Measurements from ENCODE around the gene SDK1. TPM values are rescaled to one million over a fixed set of nuclear protein-coding genes. Genes with fewer than 3 reads are reported as not detected.
"Not testable (repeated sequence)": the region's sequence is repeated elsewhere in the genome, so short reads cannot be mapped to it uniquely, and the experiment has no call there.

Gene SDK1
- total RNA-seq, 2 experiments from 2014 or later: 0.20 to 0.25 TPM

DNA sequence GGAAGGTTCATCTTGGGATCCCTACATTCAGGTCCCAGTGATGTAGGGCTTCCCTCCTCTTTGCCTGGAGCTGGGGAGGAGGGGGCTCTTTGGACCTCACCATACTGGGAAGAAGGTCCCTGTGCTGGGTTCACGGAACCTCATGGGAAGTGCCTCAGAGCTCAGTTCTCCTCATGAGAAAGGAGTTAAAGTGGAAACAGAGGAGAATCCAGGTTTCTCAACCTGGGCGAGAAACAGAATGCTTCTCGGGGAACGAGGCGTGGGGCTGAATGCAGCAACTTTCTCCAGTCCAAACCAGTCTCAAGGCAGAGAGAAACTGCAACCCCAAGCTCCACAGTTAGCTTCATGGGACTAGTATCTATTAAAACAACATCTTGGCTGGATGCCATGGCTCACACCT lies 998.4 kb downstream of the SDK1 start:
- no peak overlapping the region for H3K4me3 Mint-ChIP-seq
- POLR2A ChIA-PET: no interaction called here
- peaks cover 2% of the 10 kb centered on the region for H3K27me3 Mint-ChIP-seq
- no peak overlapping the region for H3K27ac Mint-ChIP-seq
- H3K4me1 Mint-ChIP-seq: no peaks in the 10 kb centered on the region
- ATAC-seq (ENCODE audit: low read depth) (no peak), DNase-seq (no peak)
- H3K9me3 Mint-ChIP-seq: peaks cover 12% of the 10 kb centered on the region
- H3K36me3 Mint-ChIP-seq: no peaks in the 10 kb centered on the region

DNA sequence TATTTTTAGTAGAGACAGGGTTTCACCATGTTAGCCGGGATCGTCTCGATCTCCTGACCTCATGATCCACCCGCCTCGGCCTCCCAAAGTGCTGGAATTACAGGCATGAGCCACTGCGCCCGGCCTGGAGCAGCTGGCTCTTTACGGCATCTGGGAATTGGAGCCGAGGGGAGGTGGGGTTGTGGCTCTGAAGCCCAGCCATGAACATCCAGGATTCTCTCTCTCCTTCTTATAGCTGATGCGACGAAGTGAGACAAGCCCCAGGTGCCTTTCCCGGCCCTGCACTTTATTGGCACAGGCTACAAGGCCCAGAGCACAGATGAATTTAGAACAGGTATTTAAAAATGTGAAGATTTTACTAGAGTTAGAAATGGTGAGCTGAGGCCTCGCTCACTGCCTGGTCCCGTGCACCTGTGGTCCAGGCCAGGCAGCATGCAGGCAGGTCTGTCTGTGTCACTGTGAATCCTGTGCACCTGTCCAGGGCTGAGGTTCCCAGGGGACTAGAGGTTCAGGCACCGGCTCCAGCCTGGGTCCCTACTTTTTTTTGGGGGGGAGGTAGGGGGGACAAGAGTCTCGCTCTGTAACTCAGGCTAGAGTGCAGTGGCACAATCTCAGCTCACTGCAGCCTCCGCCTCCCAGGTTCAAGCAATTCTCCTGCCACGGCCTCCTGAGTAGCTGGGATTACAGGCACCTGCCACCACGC lies 1001.3 kb downstream of the SDK1 start:
- H3K4me3 Mint-ChIP-seq: no peak overlapping the region
- DNase-seq (no peak), ATAC-seq (ENCODE audit: low read depth) (no peak)
- H3K36me3 Mint-ChIP-seq: no peaks in the 10 kb centered on the region
- no peaks in the 10 kb centered on the region for H3K27me3 Mint-ChIP-seq
- no peak overlapping the region for H3K27ac Mint-ChIP-seq
- POLR2A ChIA-PET: no interaction called here
- no peaks in the 10 kb centered on the region for H3K9me3 Mint-ChIP-seq
- H3K4me1 Mint-ChIP-seq: no peaks in the 10 kb centered on the region

DNA sequence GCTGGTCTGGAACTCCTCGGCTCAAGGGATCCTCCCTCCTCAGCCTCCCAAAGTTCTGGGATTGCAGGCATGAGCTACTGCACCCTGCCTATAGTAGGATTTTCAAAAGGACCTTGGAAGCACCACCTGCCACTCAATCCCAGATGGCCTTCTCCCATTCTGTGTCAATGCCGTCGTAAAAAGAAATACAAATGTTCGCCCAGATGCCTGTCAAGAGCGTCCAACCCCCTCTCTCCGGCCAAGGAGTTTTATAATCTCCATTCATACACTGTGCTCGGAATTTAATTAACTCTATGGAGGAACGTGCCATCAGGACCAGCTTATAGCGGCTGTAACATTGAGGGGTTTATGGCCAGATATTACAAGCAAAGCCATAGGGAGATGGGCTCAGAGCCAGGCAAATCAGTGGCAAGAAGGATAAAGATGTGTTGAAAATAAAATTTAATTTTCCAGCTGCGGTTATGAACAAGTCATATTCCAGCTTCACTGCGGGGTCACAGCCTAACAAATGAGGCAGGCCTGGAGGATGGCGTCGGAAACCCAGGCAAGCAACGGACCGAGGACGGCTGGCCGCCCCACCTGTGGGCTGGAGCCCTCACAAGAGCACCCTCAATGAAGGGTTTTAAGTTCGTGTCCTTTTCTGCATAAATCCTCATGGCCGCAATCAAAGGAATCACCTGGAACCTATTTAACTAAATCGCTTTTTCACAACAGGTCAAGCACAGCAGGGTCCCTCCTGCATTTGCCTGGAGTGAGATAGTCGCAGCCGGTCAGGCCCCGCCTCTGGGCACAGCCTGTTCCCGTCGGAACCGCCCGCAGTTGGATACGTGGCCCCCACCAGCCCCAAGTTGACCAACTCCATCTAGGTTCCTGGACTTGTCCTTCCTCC lies 1006.5 kb downstream of the SDK1 start:
- no peaks in the 10 kb centered on the region for H3K4me1 Mint-ChIP-seq
- POLR2A ChIA-PET: no interaction called here
- no peaks in the 10 kb centered on the region for H3K27me3 Mint-ChIP-seq
- no peaks in the 10 kb centered on the region for H3K9me3 Mint-ChIP-seq
- no peak overlapping the region for H3K4me3 Mint-ChIP-seq
- ATAC-seq (ENCODE audit: low read depth): no peak
- no peak for DNase-seq
- no peak overlapping the region for H3K27ac Mint-ChIP-seq
- no peaks in the 10 kb centered on the region for H3K36me3 Mint-ChIP-seq

DNA sequence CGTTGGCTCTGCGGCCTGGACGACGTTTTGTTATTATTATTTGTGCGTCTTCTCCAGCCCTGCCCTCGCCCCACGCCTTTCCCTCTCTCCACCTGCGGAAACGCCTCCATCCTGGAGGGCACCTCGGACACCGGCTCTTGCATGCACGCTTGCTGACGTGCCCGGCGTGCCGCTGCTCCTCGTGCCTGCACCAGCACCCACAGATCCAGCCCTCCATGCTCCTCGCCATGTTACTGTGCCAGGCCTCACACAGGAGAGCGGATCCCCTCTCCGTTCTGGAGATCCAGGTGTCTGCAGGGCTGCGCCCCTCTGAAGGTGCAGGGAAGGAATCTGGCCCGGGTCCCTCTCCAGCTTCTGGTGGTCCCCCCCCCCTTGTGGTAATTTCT lies 1007.1 kb downstream of the SDK1 start:
- no peaks in the 10 kb centered on the region for H3K4me1 Mint-ChIP-seq
- no peaks in the 10 kb centered on the region for H3K27me3 Mint-ChIP-seq
- H3K4me3 Mint-ChIP-seq: no peak overlapping the region
- H3K36me3 Mint-ChIP-seq: no peaks in the 10 kb centered on the region
- no peak overlapping the region for H3K27ac Mint-ChIP-seq
- POLR2A ChIA-PET: no interaction called here
- DNase-seq (no peak), ATAC-seq (ENCODE audit: low read depth) (no peak)
- no peaks in the 10 kb centered on the region for H3K9me3 Mint-ChIP-seq

DNA sequence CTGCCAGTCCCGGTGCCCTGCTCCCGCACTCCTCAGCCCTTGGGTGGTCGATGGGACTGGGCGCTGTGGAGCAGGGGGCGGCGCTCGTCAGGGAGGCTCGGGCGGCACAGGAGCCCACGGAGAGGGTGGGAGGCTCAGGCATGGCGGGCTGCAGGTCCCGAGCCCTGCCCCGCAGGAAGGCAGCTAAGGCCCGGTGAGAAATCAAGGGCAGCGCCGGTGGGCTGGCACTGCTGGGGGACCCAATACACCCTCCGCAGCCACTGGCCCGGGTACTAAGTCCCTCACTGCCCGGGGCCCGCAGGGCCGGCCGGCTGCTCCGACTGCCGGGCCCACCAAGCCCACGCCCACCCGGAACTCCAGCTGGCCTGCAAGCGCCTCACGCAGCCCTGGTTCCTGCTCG lies 1012.9 kb downstream of the SDK1 start:
- ATAC-seq (ENCODE audit: low read depth); H3K36me3 Mint-ChIP-seq; H3K27me3 Mint-ChIP-seq; H3K4me1 Mint-ChIP-seq; DNase-seq; H3K9me3 Mint-ChIP-seq; POLR2A ChIA-PET; H3K4me3 Mint-ChIP-seq; H3K27ac Mint-ChIP-seq: not testable (repeated sequence)

DNA sequence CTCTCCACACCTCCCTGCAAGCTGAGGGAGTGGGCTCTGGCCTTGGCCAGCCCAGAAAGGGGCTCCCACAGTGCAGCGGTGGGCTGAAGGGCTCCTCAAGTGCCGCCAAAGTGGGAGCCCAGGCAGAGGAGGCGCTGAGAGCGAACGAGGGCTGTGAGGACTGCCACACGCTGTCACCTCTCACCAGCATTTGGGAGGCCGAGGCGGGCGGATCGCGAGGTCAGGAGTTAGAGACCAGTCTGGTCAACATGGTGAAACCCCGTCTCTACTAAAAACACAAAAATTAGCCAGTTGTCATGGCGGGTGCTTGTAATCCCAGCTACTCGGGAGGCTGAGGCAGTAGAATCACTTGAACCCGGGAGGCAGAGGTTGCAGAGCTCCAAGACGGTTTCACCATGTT lies 1013.3 kb downstream of the SDK1 start:
- H3K27ac Mint-ChIP-seq; H3K9me3 Mint-ChIP-seq; H3K4me1 Mint-ChIP-seq; H3K4me3 Mint-ChIP-seq; DNase-seq; ATAC-seq (ENCODE audit: low read depth); H3K36me3 Mint-ChIP-seq; POLR2A ChIA-PET; H3K27me3 Mint-ChIP-seq: not testable (repeated sequence)

All from activated naive CD8-positive, alpha-beta T cell treated with anti-CD3 and anti-CD28 coated beads, Interleukin-2, amount 10 ng/mL, durations not matched to agents 7 days and 5 days (primary cell).